ENCODE data around the gene BABAM1. TPM values are rescaled to one million over a fixed set of nuclear protein-coding genes. Genes with fewer than 3 reads are reported as not detected.

The BABAM1 gene
- total RNA-seq, 1 experiment from 2014 or later = 133 TPM

DNA sequence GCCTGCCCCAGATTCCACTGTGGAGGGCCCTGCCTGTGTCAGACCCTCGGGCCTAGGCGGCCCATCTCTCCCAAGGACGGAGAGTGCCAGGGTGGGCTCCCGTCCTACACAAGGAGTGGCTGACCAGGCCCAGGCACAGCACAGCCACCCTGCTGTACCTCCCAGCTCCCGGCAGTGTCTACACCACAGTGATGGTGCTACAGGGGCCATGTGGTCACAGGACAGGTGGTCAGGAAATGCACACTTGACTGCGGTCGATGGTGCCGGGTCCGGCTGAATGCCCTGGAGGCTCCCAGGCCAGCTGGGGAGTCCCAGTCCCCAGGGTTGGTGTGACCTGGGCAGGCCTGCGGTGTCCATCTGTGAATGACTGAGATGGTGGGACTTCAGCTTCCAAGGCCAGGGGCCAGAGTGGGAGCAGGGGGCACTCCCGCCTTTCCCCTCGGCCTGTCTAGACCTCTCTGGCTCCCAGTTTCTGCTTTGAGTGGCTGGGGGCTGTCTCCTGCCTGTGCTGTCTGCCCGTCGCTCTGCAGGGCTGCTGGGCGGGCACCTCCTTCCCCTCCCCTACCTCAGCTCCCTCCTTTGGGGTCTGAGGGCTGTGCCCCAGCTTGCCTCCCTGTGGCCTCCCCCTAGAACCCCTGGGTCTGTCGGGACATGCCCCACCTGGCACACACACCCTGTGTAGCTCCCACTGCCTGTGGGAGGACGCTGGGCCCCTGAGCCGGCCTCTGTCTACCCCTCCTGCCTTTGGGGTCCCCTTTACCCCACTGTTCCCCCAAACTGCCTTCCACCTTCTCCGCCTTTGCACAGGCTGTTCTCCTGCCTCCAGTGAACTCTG lies 54.6 kb downstream of the BABAM1 start:
- DNase-seq (ENCODE audit: low read depth) = no peak

DNA sequence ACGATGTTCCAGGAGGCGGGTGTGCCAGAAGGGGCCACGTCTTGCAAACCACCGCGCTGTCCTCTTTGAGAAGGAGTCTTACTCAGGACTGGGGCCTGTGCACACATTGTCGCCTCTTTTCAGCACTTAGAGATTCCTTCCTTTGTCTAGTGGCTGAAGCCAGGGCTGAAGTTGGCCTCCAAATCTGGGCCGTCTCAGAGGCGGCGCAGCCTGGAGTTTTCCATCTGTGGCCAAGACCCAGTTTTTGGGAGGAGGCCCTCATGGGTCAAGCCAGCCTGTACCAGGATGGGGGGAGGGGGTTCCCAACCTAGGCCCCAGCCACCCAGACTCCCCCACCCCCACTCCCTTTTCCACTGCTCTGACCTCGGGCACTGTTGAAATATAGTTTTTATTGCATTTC lies 55.6 kb downstream of the BABAM1 start:
- no peak for DNase-seq (ENCODE audit: low read depth)

DNA sequence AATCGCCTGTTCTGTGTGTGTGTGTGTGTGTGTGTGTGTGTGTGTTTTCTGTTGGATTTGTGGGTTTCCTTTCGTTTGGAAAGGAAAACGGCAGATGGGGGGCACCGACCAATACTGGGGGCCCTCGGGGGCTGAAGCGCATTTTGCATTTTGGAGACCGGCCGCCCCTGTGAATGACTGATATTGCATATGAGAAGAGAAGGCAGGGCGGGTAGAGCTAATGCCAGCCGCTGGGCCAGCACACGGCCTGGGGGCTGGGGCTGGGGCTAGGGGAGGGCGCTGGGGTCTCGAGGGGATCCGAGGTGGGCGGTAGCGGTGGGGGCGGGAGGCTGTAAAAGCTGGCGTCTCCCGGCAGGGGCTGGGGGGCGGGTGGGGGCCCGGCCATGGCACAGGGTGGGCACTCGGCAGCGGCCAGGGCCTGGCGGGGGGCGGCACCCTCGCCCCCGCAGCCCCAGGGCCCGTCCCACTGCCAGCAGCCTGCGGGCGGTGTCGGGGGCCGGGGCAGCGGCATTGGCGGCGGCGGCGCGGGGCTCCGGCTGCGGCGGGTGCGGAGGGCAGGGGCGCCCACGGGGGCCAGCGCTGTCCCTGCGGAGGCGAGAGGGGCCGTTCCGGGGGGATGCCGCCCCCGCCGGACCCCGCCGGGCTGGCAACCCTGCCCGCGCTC lies 56.2 kb downstream of the BABAM1 start:
- no peak for DNase-seq (ENCODE audit: low read depth)

DNA sequence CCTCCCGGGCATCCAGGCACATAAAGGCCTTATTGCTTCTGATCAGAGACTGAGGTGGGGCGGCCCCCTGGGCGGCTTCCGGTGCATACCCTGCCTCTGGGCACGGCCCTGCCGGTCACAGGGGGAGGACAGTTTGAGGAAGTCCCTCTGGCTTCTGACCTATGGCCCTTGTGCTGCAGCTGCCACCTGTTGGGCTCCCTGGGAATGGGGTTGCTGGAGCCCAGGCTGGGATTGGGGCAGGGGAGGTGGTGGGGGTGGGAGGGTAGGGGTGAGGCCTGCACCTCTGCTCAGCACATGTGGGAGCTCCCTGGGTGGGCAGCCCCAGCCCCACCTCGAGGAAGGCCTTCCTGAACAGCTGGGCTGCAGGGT lies 56.7 kb downstream of the BABAM1 start:
- no peak for DNase-seq (ENCODE audit: low read depth)

DNA sequence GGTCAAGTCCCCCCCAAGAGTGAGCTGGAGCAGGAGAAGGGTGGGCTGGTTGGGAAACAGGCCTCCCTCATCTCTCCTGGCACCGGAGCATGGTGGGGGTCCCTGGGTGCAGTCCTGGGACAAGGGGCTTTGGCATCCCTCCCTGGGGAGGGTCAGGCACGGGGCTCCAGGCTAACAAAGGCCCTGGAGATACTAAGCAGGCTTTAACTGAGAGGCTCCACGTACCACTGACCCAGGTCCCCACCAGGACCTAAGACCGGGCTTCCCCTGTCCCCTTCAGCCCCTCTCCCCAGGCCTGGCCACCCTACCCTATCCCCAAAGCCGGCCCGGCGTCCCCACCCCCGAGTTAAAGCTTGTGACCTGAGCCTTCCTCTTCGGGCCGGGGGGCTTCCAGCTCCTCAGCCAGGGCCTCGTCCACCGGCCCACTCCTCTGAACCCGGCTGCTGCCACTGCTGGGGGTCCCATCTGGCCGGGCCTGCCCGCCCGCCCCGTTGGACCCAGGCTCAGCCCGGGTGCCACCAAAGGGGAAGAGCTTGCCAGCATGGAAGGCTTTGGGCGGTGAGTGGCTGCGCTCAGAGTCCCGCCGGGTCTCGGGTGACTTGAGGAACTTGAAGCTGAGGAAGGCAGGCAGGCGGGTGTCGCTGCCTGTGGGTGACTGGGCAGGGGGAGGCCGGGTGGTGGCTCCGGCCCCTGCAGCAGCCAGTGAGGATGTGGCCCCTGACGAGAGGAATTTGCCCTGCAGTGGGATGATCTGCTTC lies 57.3 kb downstream of the BABAM1 start:
- DNase-seq (ENCODE audit: low read depth) = no peak

DNA sequence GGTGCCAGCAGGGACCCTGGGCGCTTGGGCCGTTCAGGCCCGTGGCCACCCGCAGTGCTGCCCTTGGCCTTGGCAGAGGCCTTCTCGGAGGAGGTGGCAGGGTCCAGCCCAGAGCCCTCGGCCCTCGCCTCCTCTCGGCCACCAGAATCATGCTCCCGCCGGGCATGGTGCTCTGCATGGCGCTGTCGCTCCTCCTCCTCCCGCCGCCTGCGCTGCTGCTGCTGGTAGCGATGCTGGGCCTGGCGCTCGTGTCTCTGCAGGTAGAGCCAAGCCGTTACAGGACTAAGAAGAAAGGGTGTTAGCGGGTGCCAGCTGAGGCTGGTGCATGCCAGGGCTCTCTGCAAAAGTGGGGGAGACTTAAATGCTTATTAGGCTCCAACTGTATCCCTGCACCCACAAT lies 57.9 kb downstream of the BABAM1 start:
- DNase-seq (ENCODE audit: low read depth) = no peak

DNA sequence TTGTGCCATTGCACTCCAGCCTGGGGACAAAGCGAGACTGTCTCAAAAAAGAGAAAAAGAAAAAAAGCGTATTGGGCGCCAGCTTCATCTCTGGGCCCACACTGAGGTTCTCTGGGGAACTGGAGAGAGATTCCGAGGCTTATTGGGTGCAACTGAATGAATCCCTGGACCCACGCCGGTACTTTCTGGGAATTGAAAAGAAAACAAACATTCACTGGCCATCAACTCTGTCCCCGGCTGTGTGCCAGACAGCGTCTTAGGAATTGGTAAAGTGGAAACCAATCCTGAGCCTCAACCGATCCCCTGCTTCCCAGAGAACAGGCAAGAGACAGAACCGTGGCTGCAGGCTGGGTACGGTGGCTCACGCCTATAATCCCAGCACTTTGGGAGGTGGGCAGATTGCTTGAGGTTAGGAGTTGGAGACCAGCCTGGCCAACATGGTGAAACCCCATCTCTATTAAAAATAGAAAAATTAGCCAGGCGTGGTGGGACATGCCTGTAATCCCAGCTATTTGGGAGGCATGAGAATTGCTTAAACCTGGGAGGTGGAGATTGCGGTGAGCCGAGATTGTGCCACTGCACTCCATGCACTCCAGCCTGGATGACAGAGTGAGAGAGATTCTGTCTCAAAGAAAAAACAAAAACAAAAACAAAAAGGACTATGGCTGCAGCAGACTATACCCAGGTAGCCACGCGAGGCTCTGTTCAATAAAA lies 58.8 kb downstream of the BABAM1 start:
- DNase-seq (ENCODE audit: low read depth) = no peak

DNA sequence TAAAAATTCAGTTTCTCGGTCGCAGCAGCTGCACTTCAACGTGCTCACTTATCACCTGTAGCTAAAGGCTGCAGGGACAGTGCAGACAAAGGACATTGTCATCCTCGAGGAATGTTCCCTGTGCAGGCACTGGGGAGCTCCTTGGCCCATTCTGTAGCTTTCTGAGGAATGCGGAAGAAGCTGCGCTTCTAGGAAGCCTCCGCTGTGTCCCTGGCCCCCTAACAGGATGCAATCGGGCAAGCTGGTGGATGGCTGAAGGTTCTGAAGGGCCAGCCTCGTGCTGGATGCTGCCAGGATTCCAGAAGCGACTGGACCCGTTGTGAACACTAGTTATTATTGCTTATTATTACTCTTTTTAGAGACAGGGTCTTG lies 59.3 kb downstream of the BABAM1 start:
- no peak for DNase-seq (ENCODE audit: low read depth)

DNA sequence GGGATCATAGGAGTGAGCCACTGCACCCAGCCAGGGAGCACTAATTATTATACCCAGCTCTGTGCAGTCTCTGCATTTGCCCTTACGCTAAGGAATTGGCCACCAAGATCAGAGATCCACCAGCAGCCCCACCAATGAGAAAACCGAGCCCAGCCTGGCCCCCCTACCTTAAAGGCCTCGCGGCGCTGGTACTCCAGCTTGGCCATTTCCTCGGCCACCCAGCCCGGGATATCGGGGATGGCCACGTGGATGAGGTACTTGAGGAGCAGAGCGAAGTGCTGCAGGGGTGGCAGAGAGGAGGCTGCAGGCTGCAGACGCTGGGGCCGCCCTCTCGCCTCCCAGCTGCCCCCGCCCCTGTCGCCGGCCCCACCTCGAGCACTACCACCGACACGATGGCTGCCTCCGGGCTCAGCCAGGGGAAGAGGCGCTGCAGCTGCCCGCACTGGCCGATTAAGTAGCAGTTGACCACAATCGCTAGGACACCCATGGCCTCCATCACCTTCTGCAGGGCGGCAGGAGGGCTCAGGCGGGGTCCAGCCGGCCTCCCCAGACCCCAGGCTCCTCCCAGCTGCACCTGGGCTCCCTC lies 59.9 kb downstream of the BABAM1 start:
- DNase-seq (ENCODE audit: low read depth) = no peak

DNA sequence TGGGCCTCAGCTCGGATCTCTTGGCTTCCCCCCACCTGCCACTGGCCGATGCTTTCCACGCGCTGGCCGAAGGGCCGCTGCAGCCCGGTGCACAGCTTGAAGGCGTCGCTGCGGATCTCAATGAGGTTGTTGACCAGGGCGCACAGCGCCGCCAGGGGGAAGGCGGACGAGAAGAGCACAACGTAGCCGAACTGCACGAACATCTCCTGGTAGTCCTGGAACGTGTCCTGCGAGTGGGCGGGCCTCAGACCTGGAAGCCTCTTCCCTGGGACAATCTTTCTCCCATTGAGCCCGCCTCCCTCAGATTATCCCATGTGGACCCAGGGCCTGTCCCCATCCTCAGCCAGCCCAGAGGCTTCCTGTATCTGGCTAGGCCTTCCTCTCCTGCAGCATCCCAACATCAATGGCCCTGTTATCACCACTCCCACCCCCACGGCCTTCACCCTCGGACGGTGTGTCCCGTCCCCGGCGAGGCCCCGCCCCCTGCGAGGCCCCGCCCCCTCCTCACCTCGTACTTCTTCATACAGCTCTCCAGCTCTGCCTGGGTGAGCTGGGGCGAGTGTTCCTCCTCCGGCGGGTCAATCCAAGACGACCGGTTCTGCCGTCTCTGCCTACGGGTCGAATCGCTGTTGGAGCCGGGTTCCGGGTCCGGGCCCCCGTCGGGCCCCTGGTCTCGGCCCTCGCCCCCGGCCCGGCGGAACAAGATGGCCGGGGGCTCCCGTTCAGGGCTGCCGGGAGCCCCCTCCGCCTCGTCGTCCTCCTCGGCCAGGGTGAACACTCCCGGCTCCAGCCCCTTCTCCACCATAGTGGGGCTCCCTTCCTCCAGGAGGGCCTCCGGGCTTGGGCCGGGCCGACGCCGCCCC lies 60.6 kb downstream of the BABAM1 start:
- no peak for DNase-seq (ENCODE audit: low read depth)

Other genes starting within 250 kb of the BABAM1 start
- 2.5 and 2.6 TPM in 2 replicates for gene CPAMD8, start 240.6 kb upstream of the BABAM1 start, total RNA-seq (2014; rRNA removed; shearing (Covaris generic))
- gene HAUS8, start 192.0 kb upstream of the BABAM1 start, total RNA-seq (2014; rRNA removed; shearing (Covaris generic)) = 13.8 and 15.9 TPM in 2 replicates
- gene MYO9B, start 191.7 kb upstream of the BABAM1 start, total RNA-seq (2014; rRNA removed; shearing (Covaris generic)) = 31.6 and 36.9 TPM in 2 replicates
- 38.6 and 40.6 TPM in 2 replicates for gene USE1, start 52.1 kb upstream of the BABAM1 start, total RNA-seq (2014; rRNA removed; shearing (Covaris generic))
- gene OCEL1, start 41.2 kb upstream of the BABAM1 start, total RNA-seq (2014; rRNA removed; shearing (Covaris generic)) = 5.1 and 8.1 TPM in 2 replicates
- 29.8 and 43.4 TPM in 2 replicates for gene NR2F6, start 21.5 kb upstream of the BABAM1 start, total RNA-seq (2014; rRNA removed; shearing (Covaris generic))
- not detected in 2 replicates for gene USHBP1, start 2.7 kb upstream of the BABAM1 start, total RNA-seq (2014; rRNA removed; shearing (Covaris generic))
- 1.2 and 1.3 TPM in 2 replicates for gene ANKLE1, start 14.5 kb downstream of the BABAM1 start, total RNA-seq (2014; rRNA removed; shearing (Covaris generic))
- 16.5 and 17.9 TPM in 2 replicates for gene ABHD8, start 36.0 kb downstream of the BABAM1 start, total RNA-seq (2014; rRNA removed; shearing (Covaris generic))
- 77.3 and 79.5 TPM in 2 replicates for gene MRPL34, start 38.4 kb downstream of the BABAM1 start, total RNA-seq (2014; rRNA removed; shearing (Covaris generic))
- gene DDA1, start 42.1 kb downstream of the BABAM1 start, total RNA-seq (2014; rRNA removed; shearing (Covaris generic)) = 20.2 and 25.9 TPM in 2 replicates
- gene ANO8, start 67.4 kb downstream of the BABAM1 start, total RNA-seq (2014; rRNA removed; shearing (Covaris generic)) = 2.9 and 3.7 TPM in 2 replicates
- 15.4 and 17.7 TPM in 2 replicates for gene GTPBP3, start 70.1 kb downstream of the BABAM1 start, total RNA-seq (2014; rRNA removed; shearing (Covaris generic))
- gene PLVAP, start 109.9 kb downstream of the BABAM1 start, total RNA-seq (2014; rRNA removed; shearing (Covaris generic)) = not detected in 2 replicates
- gene CCDC194, start 126.8 kb downstream of the BABAM1 start, total RNA-seq (2014; rRNA removed; shearing (Covaris generic)) = not detected in 2 replicates
- gene BST2, start 138.2 kb downstream of the BABAM1 start, total RNA-seq (2014; rRNA removed; shearing (Covaris generic)) = 46.1 and 65.6 TPM in 2 replicates
- gene MVB12A, start 152.6 kb downstream of the BABAM1 start, total RNA-seq (2014; rRNA removed; shearing (Covaris generic)) = 123 and 164 TPM in 2 replicates
- not detected in 2 replicates for gene TMEM221, start 181.2 kb downstream of the BABAM1 start, total RNA-seq (2014; rRNA removed; shearing (Covaris generic))
- not detected in 2 replicates for gene NXNL1, start 193.5 kb downstream of the BABAM1 start, total RNA-seq (2014; rRNA removed; shearing (Covaris generic))
- 7.9 and 8.7 TPM in 2 replicates for gene SLC27A1, start 203.1 kb downstream of the BABAM1 start, total RNA-seq (2014; rRNA removed; shearing (Covaris generic))
- 52.7 and 66.8 TPM in 2 replicates for gene PGLS, start 244.2 kb downstream of the BABAM1 start, total RNA-seq (2014; rRNA removed; shearing (Covaris generic))

Measured in RPMI7951 (cell line).